Left lung (tissue), 10 donors: ENCODE results near the gene SPOCK1. TPM values are rescaled to one million over a fixed set of nuclear protein-coding genes. Genes with fewer than 3 reads are reported as not detected.

Source experiments
- ATAC-seq: fragments of 200-7000 bp; cut with Tn5 transposase; one replicate; pipeline ENCODE4 v1.9.1; 2020; ENCODE audit warnings: moderate library complexity
- DNase-seq, 4 donors: peaks; one replicate each; pipeline ENCODE4 v3.0.0-alpha.2; 2013 to 2020
- H3K27ac ChIP-seq, 2 donors: fragments of 200-600 bp; sonication (generic) in 1 of 2; one replicate each; pipeline versions ENCODE4 v1.5.0 to v1.8.0; 2020 to 2021
- H3K27me3 ChIP-seq, 2 donors: fragments of 200-600 bp; sonication (generic) in 1 of 2; one replicate each; pipeline versions ENCODE4 v1.5.0 to v1.8.0; 2020 to 2021
- H3K36me3 ChIP-seq, 2 donors: fragments of 200-600 bp; sonication (generic) in 1 of 2; one replicate each; pipeline versions ENCODE4 v1.5.0 to v1.8.0; 2020 to 2021
- H3K4me1 ChIP-seq, 2 donors: fragments of 200-600 bp; one replicate each; pipeline ENCODE4 v1.8.0; 2021
- H3K4me3 ChIP-seq, 2 donors: fragments of 200-600 bp; sonication (generic) in 1 of 2; one replicate each; pipeline versions ENCODE4 v1.5.0 to v1.8.0; 2020 to 2021; ENCODE audit warnings: mild to moderate bottlenecking in 1 of 2
- H3K9me3 ChIP-seq, 2 donors: fragments of 200-600 bp; sonication (generic) in 1 of 2; one replicate each; pipeline versions ENCODE4 v1.5.0 to v1.8.0; 2020 to 2021
- CTCF ChIP-seq, 2 donors: fragments of 200-600 bp; sonication (generic) in 1 of 2; IDR thresholded peaks; one replicate each; pipeline versions ENCODE4 v1.5.0 to v1.8.0; 2021; ENCODE audit warnings: antibody characterized with exemption in 2 of 2
- intact Hi-C, 2 donors: fragments of 100-400 bp; cut with DNase I; formaldehyde crosslinking; loops; one replicate each; pipeline versions ENCODE4 v1.11.2 to v1.14.2; 2022
- polyA plus RNA-seq, 6 donors: library from polyadenylated mRNA; unstranded; fragments of 120-200 nt; gene quantifications; one replicate each; pipeline ENCODE4 v1.2.1, GENCODE V29; 2013; ENCODE audit not compliant: insufficient read length in 6 of 6
- total RNA-seq, 2 donors: library from RNA; stranded (reverse); fragmentation: NEBNext Ultra II Directional; extraction: Animal tissue kit (Norgen Biotek cat#: 25700); gene quantifications; one replicate each; pipeline ENCODE4 v1.2.1, GENCODE V29; 2021
- donor health status: DM: no; HTN: yes; CAD: no.
- donor health status: DM: no; HTN: no; CAD: no.

The SPOCK1 gene
- total and polyA plus RNA-seq, 8 donors: 0.43 to 7.6 (median 0.73) TPM

- Histone ChIP-seq H3K36me3 (no peaks in the 10 kb centered on the region), H3K27ac (no peak overlapping the region), H3K27me3 (peaks cover 0 to 8% of the 10 kb centered on the region in 2 donors), H3K9me3 (no peaks in the 10 kb centered on the region), H3K4me1 (no peaks in the 10 kb centered on the region), H3K4me3 (no peak overlapping the region)
- DNase-seq (no peak), ATAC-seq (no peak)
- TF ChIP-seq CTCF (IDR thresholded peaks at IDR 0.05): no peak
- intact Hi-C loops: no loop called here
Observed at GRCh38 chr5:137155261-137156000, 343.7 kb downstream of the SPOCK1 start.

DNA sequence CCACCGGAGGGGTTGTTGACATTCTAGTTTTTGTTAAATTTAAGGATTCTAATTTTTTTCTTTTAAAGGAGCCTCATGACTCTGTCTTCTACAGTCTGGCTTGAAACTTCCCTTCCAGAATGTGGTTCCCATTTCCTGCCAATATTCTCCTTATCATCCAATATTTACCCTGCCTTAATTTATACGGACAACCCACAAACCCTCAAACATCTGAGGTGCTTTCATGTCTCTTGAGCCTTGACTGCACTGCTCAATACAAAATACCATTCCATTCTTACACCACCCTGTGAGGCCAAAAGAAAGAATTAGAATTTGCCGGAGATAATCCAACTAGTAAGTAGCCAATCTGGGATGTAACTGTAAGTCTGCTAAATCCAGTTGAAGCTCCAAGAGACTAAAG, 346.5 kb downstream of the SPOCK1 start:
- H3K9me3 ChIP-seq: no peaks in the 10 kb centered on the region
- H3K4me3 ChIP-seq: no peak overlapping the region
- H3K4me1 ChIP-seq: no peaks in the 10 kb centered on the region
- H3K27me3 ChIP-seq: peaks cover 0 to 16% of the 10 kb centered on the region in 2 donors
- DNase-seq (no peak), ATAC-seq (no peak)
- no peaks in the 10 kb centered on the region for H3K36me3 ChIP-seq
- no peak for TF ChIP-seq CTCF (IDR thresholded peaks at IDR 0.05)
- intact Hi-C loops: no loop called here
- H3K27ac ChIP-seq: no peak overlapping the region

DNA sequence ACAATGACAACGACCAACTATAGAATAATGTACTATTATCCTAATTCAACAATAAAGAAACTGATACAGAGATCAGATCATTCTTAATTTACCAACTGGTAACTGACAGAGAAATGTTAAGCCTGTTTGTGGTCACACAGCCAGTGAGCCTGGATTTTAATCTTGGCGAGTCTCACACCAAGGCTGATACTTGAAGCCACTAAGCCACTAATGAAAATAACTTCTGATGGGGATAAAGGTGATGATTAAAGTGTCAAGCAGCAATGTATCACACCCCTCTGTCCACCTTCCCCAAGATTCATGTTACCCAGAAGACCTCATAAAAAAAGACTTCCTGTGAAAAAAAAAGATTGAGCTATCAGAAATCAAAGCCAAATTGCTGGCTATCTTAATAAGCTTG, 350.5 kb downstream of the SPOCK1 start:
- no peaks in the 10 kb centered on the region for H3K9me3 ChIP-seq
- no peaks in the 10 kb centered on the region for H3K36me3 ChIP-seq
- H3K27me3 ChIP-seq: peaks cover 0 to 20% of the 10 kb centered on the region in 2 donors
- no peak overlapping the region for H3K27ac ChIP-seq
- DNase-seq (no peak), ATAC-seq (no peak)
- H3K4me1 ChIP-seq: no peaks in the 10 kb centered on the region
- intact Hi-C loops: no loop called here
- no peak overlapping the region for H3K4me3 ChIP-seq
- TF ChIP-seq CTCF (IDR thresholded peaks at IDR 0.05): no peak

DNA sequence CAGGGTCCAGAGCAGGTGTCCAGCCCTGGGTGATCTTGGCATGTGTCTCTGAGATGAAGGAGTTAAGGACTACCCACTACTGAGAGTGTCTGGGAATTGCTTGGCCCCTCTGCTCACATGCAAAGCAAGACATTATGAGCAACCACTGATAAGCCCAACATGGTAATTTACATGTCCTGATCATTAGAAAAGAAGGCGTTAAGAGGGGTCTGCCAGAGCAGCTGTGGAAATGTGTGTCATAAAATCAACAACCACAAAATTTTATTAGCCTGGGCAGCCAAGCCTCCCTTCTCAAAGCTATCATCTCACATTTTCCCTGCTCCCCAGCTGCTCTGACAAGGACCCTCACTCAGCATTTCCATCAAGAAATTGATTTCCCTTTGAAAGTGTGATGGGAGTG, 351.0 kb downstream of the SPOCK1 start:
- ATAC-seq (no peak), DNase-seq (no peak)
- Histone ChIP-seq H3K4me3 (no peak overlapping the region), H3K9me3 (no peaks in the 10 kb centered on the region), H3K27me3 (peaks cover 0 to 20% of the 10 kb centered on the region in 2 donors), H3K36me3 (no peaks in the 10 kb centered on the region), H3K4me1 (no peaks in the 10 kb centered on the region), H3K27ac (no peak overlapping the region)
- intact Hi-C loops: no loop called here
- TF ChIP-seq CTCF (IDR thresholded peaks at IDR 0.05): no peak

DNA sequence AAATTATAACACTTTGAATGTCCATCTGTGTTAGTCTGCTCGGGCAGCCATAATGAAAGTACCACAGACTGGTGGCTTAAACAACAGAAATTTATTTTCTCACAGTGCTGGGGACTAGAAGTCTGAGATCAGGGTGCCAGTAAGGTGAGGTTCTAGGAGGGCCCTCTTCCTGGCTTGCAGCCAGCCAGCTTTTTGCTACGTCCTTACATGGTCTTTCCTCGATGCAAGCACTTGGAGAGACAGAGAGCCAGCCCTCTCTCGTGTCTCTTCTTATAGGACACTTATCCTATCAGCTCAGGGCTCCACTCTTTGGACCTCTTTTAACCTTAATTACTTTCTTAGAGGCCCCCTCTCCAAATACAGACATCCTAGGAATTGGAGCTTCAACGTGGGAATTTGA, 351.8 kb downstream of the SPOCK1 start:
- no peaks in the 10 kb centered on the region for H3K4me1 ChIP-seq
- ATAC-seq (no peak), DNase-seq (no peak)
- H3K27me3 ChIP-seq: peaks cover 0 to 20% of the 10 kb centered on the region in 2 donors
- intact Hi-C loops: no loop called here
- no peak overlapping the region for H3K27ac ChIP-seq
- H3K4me3 ChIP-seq: no peak overlapping the region
- no peaks in the 10 kb centered on the region for H3K36me3 ChIP-seq
- no peaks in the 10 kb centered on the region for H3K9me3 ChIP-seq
- TF ChIP-seq CTCF (IDR thresholded peaks at IDR 0.05): no peak
